ENCODE results near the gene TAS2R3.
"Not testable (repeated sequence)": the region's sequence is repeated elsewhere in the genome, so short reads cannot be mapped to it uniquely, and the experiment has no call there.

Gene TAS2R3

GRCh38 chr7:141738592-141739013, 25.3 kb upstream of the TAS2R3 start:
- no peak for DNase-seq
- in situ Hi-C loops (cut with HindIII; ENCODE audit: low pct_ligation_motif_present, low sequenced_read_pairs): no loop called here
- peak; percentile 52 for TF ChIP-seq CTCF (IDR thresholded peaks at IDR 0.05; ENCODE audit: low read depth, low read length, missing control alignments)
- Histone ChIP-seq H3K27ac (peak overlapping the region; percentile 84), H3K27me3 (replicated peaks) (no peaks in the 10 kb centered on the region), H3K36me3 (replicated peaks) (peaks cover 26% of the 10 kb centered on the region), H3K4me3 (ENCODE audit: low read depth, low read length) (peak overlapping the region; percentile 99)

GRCh38 chr7:141739250-141739649, 24.6 kb upstream of the TAS2R3 start:
- peaks cover 32% of the 10 kb centered on the region for H3K36me3 ChIP-seq (replicated peaks)
- H3K27ac ChIP-seq: no peak overlapping the region
- in situ Hi-C loops (cut with HindIII; ENCODE audit: low pct_ligation_motif_present, low sequenced_read_pairs): no loop called here
- H3K4me3 ChIP-seq (ENCODE audit: low read depth, low read length): peak overlapping the region; percentile 99
- DNase-seq: no peak
- no peaks in the 10 kb centered on the region for H3K27me3 ChIP-seq (replicated peaks)
- no peak for TF ChIP-seq CTCF (IDR thresholded peaks at IDR 0.05; ENCODE audit: low read depth, low read length, missing control alignments)

GRCh38 chr7:141742229-141742628, 21.7 kb upstream of the TAS2R3 start:
- H3K27me3 ChIP-seq (replicated peaks): no peaks in the 10 kb centered on the region
- in situ Hi-C loops (cut with HindIII; ENCODE audit: low pct_ligation_motif_present, low sequenced_read_pairs): no loop called here
- no peak for TF ChIP-seq CTCF (IDR thresholded peaks at IDR 0.05; ENCODE audit: low read depth, low read length, missing control alignments)
- no peak overlapping the region for H3K27ac ChIP-seq
- H3K36me3 ChIP-seq (replicated peaks): peaks cover 48% of the 10 kb centered on the region
- no peak overlapping the region for H3K4me3 ChIP-seq (ENCODE audit: low read depth, low read length)
- DNase-seq: peak; percentile 27

- DNase-seq: no peak
- Histone ChIP-seq H3K36me3 (replicated peaks) (peaks cover 58% of the 10 kb centered on the region), H3K27ac (no peak overlapping the region), H3K27me3 (replicated peaks) (no peaks in the 10 kb centered on the region), H3K4me3 (ENCODE audit: low read depth, low read length) (no peak overlapping the region)
- in situ Hi-C loops (cut with HindIII; ENCODE audit: low pct_ligation_motif_present, low sequenced_read_pairs): no loop called here
- no peak for TF ChIP-seq CTCF (IDR thresholded peaks at IDR 0.05; ENCODE audit: low read depth, low read length, missing control alignments)
These were observed 19.8 kb upstream of the TAS2R3 start for GRCh38 chr7:141744131-141744530.

- no peaks in the 10 kb centered on the region for H3K27me3 ChIP-seq (replicated peaks)
- peaks cover 72% of the 10 kb centered on the region for H3K36me3 ChIP-seq (replicated peaks)
- peak overlapping the region; percentile 36 for H3K27ac ChIP-seq
- TF ChIP-seq CTCF (IDR thresholded peaks at IDR 0.05; ENCODE audit: low read depth, low read length, missing control alignments): no peak
- in situ Hi-C loops (cut with HindIII; ENCODE audit: low pct_ligation_motif_present, low sequenced_read_pairs): no loop called here
- H3K4me3 ChIP-seq (ENCODE audit: low read depth, low read length): no peak overlapping the region
- peak; percentile 45 for DNase-seq
These were observed 15.5 kb upstream of the TAS2R3 start for GRCh38 chr7:141748396-141748795.

- DNase-seq; in situ Hi-C loops (cut with HindIII; ENCODE audit: low pct_ligation_motif_present, low sequenced_read_pairs); H3K4me3 ChIP-seq (ENCODE audit: low read depth, low read length); H3K27ac ChIP-seq; H3K27me3 ChIP-seq (replicated peaks): not testable (repeated sequence)
- peaks cover 52% of the 10 kb centered on the region for H3K36me3 ChIP-seq (replicated peaks)
These were observed 12.0 kb upstream of the TAS2R3 start for GRCh38 chr7:141751904-141752303.

Data from brain microvascular endothelial cell (primary cell).